Measurements from ENCODE around the gene UBN1.

UBN1 gene

DNA sequence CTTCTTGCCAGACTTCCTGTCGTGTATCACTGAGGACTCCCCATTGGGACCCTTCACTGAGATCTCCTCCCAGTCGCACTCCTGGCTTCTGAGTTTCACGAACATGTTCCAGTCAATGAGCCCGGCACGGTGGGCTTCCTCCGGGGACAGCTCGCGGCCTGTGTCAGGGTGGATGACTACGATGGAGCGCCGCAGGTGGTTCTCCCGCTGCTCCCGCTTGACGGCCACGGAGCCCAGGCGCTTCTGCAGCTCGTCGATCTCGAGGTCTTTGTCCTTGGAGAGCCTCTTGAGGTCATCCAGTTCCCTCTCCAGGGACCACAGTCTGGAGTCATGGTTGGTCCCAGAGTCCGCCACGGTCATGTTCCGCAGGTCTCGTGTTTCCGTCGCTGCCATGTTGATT is 36.2 kb downstream of the UBN1 start:
- Histone ChIP-seq H3K4me1 (ENCODE audit: control insufficient read depth in 1 of 2, insufficient read depth in 2 of 2, low read length in 2 of 2) (no peaks in the 10 kb centered on the region), H3K4me3 (ENCODE audit: low read depth in 1 of 2, low read length in 2 of 2) (no peak overlapping the region), H3K9me3 (ENCODE audit: control insufficient read depth in 1 of 2, low read length in 2 of 2) (no peaks in the 10 kb centered on the region), H3K36me3 (ENCODE audit: control insufficient read depth in 1 of 2, insufficient read depth in 2 of 2, low read length in 2 of 2) (peaks cover 70 to 91% of the 10 kb centered on the region in 2 donors), H3K9ac (ENCODE audit: low read depth in 1 of 2, low read length in 2 of 2) (no peak overlapping the region), H3K27me3 (ENCODE audit: control insufficient read depth in 1 of 2, insufficient read depth in 2 of 2, low read length in 2 of 2) (no peaks in the 10 kb centered on the region), H3K27ac (ENCODE audit: low read depth, low read length) (no peak overlapping the region)

DNA sequence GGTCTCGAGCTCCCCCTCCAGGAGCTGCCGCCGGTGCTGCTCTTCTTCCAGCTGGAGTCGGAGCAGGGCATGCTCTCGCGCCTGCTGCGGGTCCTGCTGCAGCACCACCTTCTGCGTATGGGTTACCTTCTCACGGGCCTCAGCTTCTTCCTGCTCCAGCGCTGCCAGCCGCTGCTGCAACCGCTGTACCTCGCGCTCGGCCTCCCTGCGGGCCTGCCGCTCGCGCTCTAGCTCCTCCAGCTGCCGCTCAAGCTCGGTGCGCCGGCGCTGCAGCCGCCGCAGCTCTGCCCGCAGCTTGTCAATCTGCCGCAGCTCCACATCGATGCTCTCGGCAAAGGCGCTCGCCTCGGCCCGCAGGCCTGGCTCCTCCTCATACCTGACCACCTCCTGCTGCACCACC is 36.9 kb downstream of the UBN1 start:
- no peak overlapping the region for H3K27ac ChIP-seq (ENCODE audit: low read depth, low read length)
- H3K4me1 ChIP-seq (ENCODE audit: control insufficient read depth in 1 of 2, insufficient read depth in 2 of 2, low read length in 2 of 2), result no peaks in the 10 kb centered on the region
- H3K36me3 ChIP-seq (ENCODE audit: control insufficient read depth in 1 of 2, insufficient read depth in 2 of 2, low read length in 2 of 2), result peaks cover 69 to 84% of the 10 kb centered on the region in 2 donors
- H3K27me3 ChIP-seq (ENCODE audit: control insufficient read depth in 1 of 2, insufficient read depth in 2 of 2, low read length in 2 of 2), result no peaks in the 10 kb centered on the region
- no peak overlapping the region for H3K4me3 ChIP-seq (ENCODE audit: low read depth in 1 of 2, low read length in 2 of 2)
- no peak overlapping the region for H3K9ac ChIP-seq (ENCODE audit: low read depth in 1 of 2, low read length in 2 of 2)
- no peaks in the 10 kb centered on the region for H3K9me3 ChIP-seq (ENCODE audit: control insufficient read depth in 1 of 2, low read length in 2 of 2)

DNA sequence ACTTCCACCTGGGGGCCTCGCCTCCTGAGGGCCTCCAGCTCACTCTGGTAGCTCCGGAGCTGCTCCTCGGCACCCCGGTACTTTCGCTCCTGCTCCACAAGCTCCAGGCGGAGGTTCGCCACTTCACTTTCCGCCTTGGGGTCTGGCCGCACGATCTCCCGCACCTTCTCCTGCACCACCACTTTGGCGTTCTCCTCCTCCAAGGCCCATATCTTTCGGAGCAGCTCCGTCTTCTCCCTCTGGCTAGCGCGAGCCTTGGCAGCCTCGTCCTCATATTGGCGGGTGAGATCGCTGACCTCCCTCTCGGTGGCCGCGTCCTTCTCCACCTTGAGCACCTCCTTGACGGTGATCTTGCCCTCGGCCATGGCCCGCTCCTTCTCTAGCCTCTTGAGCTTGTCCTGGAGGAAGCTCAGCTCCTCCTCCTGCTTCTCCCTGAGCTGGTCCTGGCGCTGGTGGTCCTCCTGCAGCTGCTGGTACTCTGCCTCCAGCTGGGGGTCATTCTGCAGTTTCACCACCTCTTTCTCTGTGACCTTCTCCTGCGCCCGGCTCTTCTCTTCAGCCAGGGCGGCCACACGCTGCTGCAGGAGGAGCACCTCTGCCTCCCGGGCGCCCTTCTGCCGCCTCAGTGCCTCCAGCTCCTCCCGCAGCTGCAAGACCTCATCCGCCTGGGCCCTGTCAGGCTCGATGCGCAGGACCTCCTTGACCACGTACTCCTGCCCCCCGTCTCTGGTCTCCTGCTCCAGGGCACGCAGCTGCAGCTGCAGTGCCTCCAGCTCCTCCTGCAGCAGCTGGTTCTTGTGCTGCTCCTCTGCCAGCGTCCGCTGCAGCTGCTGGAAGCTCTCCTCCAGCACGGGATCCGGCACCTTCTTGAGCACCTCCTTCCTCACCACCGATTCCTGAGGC is 37.9 kb downstream of the UBN1 start:
- no peaks in the 10 kb centered on the region for H3K4me1 ChIP-seq (ENCODE audit: control insufficient read depth in 1 of 2, insufficient read depth in 2 of 2, low read length in 2 of 2)
- H3K27me3 ChIP-seq (ENCODE audit: control insufficient read depth in 1 of 2, insufficient read depth in 2 of 2, low read length in 2 of 2), result no peaks in the 10 kb centered on the region
- no peak overlapping the region for H3K9ac ChIP-seq (ENCODE audit: low read depth in 1 of 2, low read length in 2 of 2)
- no peaks in the 10 kb centered on the region for H3K9me3 ChIP-seq (ENCODE audit: control insufficient read depth in 1 of 2, low read length in 2 of 2)
- peaks cover 66 to 81% of the 10 kb centered on the region in 2 donors for H3K36me3 ChIP-seq (ENCODE audit: control insufficient read depth in 1 of 2, insufficient read depth in 2 of 2, low read length in 2 of 2)
- H3K27ac ChIP-seq (ENCODE audit: low read depth, low read length), result no peak overlapping the region
- H3K4me3 ChIP-seq (ENCODE audit: low read depth in 1 of 2, low read length in 2 of 2), result no peak overlapping the region

GRCh38 chr16:4886151-4886550 is 38.9 kb downstream of the UBN1 start:
- Histone ChIP-seq H3K9me3 (ENCODE audit: control insufficient read depth in 1 of 2, low read length in 2 of 2) (no peaks in the 10 kb centered on the region), H3K27ac (ENCODE audit: low read depth, low read length) (no peak overlapping the region), H3K4me1 (ENCODE audit: control insufficient read depth in 1 of 2, insufficient read depth in 2 of 2, low read length in 2 of 2) (no peaks in the 10 kb centered on the region), H3K27me3 (ENCODE audit: control insufficient read depth in 1 of 2, insufficient read depth in 2 of 2, low read length in 2 of 2) (no peaks in the 10 kb centered on the region), H3K36me3 (ENCODE audit: control insufficient read depth in 1 of 2, insufficient read depth in 2 of 2, low read length in 2 of 2) (peaks cover 57 to 80% of the 10 kb centered on the region in 2 donors), H3K9ac (ENCODE audit: low read depth in 1 of 2, low read length in 2 of 2) (no peak overlapping the region), H3K4me3 (ENCODE audit: low read depth in 1 of 2, low read length in 2 of 2) (no peak overlapping the region)

- Histone ChIP-seq H3K36me3 (ENCODE audit: control insufficient read depth in 1 of 2, insufficient read depth in 2 of 2, low read length in 2 of 2) (peaks cover 39 to 65% of the 10 kb centered on the region in 2 donors), H3K9ac (ENCODE audit: low read depth in 1 of 2, low read length in 2 of 2) (no peak overlapping the region), H3K4me1 (ENCODE audit: control insufficient read depth in 1 of 2, insufficient read depth in 2 of 2, low read length in 2 of 2) (no peaks in the 10 kb centered on the region), H3K4me3 (ENCODE audit: low read depth in 1 of 2, low read length in 2 of 2) (no peak overlapping the region), H3K27ac (ENCODE audit: low read depth, low read length) (no peak overlapping the region), H3K27me3 (ENCODE audit: control insufficient read depth in 1 of 2, insufficient read depth in 2 of 2, low read length in 2 of 2) (no peaks in the 10 kb centered on the region), H3K9me3 (ENCODE audit: control insufficient read depth in 1 of 2, low read length in 2 of 2) (no peaks in the 10 kb centered on the region)
These were observed 41.3 kb downstream of the UBN1 start for GRCh38 chr16:4888428-4889135.

DNA sequence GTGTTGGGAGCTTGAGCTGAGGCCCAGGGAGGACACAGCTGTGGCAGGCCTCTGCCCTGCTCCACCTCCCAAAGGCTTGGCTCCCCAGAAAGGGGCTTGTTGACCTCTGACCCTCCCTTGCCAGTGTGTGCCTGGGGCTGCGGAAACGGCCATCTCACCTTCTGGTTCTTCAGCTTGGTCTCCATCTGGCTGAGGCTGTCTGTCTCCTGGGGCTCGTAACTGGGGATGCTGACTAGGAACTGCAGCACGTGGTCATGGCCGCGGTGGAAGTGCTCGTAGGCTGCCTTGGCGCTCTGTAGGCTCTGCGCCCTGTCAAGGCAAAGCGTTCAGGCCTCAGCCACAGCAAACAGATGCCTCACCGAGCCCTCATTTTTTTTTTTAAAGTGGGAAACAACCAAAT is 42.7 kb downstream of the UBN1 start:
- peaks cover 25 to 51% of the 10 kb centered on the region in 2 donors for H3K36me3 ChIP-seq (ENCODE audit: control insufficient read depth in 1 of 2, insufficient read depth in 2 of 2, low read length in 2 of 2)
- no peaks in the 10 kb centered on the region for H3K4me1 ChIP-seq (ENCODE audit: control insufficient read depth in 1 of 2, insufficient read depth in 2 of 2, low read length in 2 of 2)
- H3K27me3 ChIP-seq (ENCODE audit: control insufficient read depth in 1 of 2, insufficient read depth in 2 of 2, low read length in 2 of 2), result no peaks in the 10 kb centered on the region
- no peak overlapping the region for H3K4me3 ChIP-seq (ENCODE audit: low read depth in 1 of 2, low read length in 2 of 2)
- H3K27ac ChIP-seq (ENCODE audit: low read depth, low read length), result no peak overlapping the region
- H3K9ac ChIP-seq (ENCODE audit: low read depth in 1 of 2, low read length in 2 of 2), result no peak overlapping the region
- no peaks in the 10 kb centered on the region for H3K9me3 ChIP-seq (ENCODE audit: control insufficient read depth in 1 of 2, low read length in 2 of 2)

- H3K4me3 ChIP-seq (ENCODE audit: low read depth in 1 of 2, low read length in 2 of 2), result no peak overlapping the region
- no peaks in the 10 kb centered on the region for H3K9me3 ChIP-seq (ENCODE audit: control insufficient read depth in 1 of 2, low read length in 2 of 2)
- H3K27ac ChIP-seq (ENCODE audit: low read depth, low read length), result no peak overlapping the region
- no peak overlapping the region for H3K9ac ChIP-seq (ENCODE audit: low read depth in 1 of 2, low read length in 2 of 2)
- H3K4me1 ChIP-seq (ENCODE audit: control insufficient read depth in 1 of 2, insufficient read depth in 2 of 2, low read length in 2 of 2), result no peaks in the 10 kb centered on the region
- peaks cover 20 to 44% of the 10 kb centered on the region in 2 donors for H3K36me3 ChIP-seq (ENCODE audit: control insufficient read depth in 1 of 2, insufficient read depth in 2 of 2, low read length in 2 of 2)
- H3K27me3 ChIP-seq (ENCODE audit: control insufficient read depth in 1 of 2, insufficient read depth in 2 of 2, low read length in 2 of 2), result no peaks in the 10 kb centered on the region
These were observed 43.4 kb downstream of the UBN1 start for GRCh38 chr16:4890686-4891085.

DNA sequence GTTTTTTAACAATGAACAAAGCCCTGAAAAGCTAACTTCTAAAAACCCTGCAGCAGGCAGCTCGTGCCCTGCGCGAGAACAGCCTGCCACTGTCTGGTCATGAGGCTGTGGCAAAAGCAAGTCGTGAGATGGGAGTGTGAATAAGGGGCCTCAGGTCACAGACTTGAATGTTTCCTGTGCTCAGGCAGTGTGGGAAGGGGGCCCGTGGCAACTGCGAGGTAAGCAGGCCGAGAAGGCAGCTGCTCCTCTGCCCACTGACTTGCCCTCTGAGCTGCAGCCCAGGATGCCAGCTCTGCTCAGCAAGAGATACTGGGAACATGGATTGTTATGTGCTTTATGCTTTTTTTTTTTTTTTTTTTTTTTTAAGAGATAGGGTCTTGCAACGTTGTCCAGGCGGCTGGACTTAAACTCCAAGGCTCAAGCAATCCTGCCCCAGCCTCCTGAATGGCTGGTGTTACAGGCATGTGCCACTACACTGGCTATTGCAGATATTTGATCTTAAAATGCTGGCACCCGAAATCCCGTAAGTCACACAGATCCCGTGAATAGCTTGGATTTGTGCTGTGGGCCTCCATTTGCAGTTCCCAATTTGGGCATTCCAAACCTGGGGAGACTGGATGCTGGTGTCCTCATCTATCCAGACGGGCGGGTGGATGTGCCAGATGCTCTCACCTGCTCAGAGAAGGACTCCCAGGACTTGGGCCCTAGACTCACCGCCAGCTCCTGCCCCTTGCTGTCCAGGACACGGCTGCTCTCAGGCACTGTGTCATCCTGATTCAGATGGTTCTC is 44.0 kb downstream of the UBN1 start:
- no peak overlapping the region for H3K27ac ChIP-seq (ENCODE audit: low read depth, low read length)
- no peaks in the 10 kb centered on the region for H3K4me1 ChIP-seq (ENCODE audit: control insufficient read depth in 1 of 2, insufficient read depth in 2 of 2, low read length in 2 of 2)

DNA sequence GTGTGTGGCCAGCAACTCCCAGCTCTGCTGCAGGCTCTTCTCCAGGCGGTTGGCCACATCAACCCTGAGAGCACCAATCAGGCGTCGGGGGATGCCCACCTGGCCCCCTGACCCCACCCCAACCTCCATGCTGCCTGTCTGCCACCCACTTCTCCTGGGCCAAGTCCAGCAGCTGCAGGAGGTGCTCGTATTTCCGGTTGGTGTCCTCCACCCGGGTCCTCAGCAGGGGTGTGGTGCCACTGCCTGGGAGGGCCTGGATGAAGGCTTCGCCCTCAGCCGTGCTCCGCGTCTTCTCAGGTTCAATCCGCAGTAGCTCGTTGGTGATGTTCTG is 44.6 kb downstream of the UBN1 start:
- Histone ChIP-seq H3K9me3 (ENCODE audit: control insufficient read depth in 1 of 2, low read length in 2 of 2) (no peaks in the 10 kb centered on the region), H3K9ac (ENCODE audit: low read depth in 1 of 2, low read length in 2 of 2) (no peak overlapping the region), H3K36me3 (ENCODE audit: control insufficient read depth in 1 of 2, insufficient read depth in 2 of 2, low read length in 2 of 2) (peaks cover 11 to 33% of the 10 kb centered on the region in 2 donors), H3K4me3 (ENCODE audit: low read depth in 1 of 2, low read length in 2 of 2) (no peak overlapping the region), H3K27ac (ENCODE audit: low read depth, low read length) (no peak overlapping the region), H3K4me1 (ENCODE audit: control insufficient read depth in 1 of 2, insufficient read depth in 2 of 2, low read length in 2 of 2) (no peaks in the 10 kb centered on the region), H3K27me3 (ENCODE audit: control insufficient read depth in 1 of 2, insufficient read depth in 2 of 2, low read length in 2 of 2) (no peaks in the 10 kb centered on the region)

More for the DNA sequence above, 44.0 kb downstream of the UBN1 start:
- H3K4me3 ChIP-seq (ENCODE audit: low read depth in 1 of 2, low read length in 2 of 2), result no peak overlapping the region
- no peak overlapping the region for H3K9ac ChIP-seq (ENCODE audit: low read depth in 1 of 2, low read length in 2 of 2)
- peaks cover 14 to 38% of the 10 kb centered on the region in 2 donors for H3K36me3 ChIP-seq (ENCODE audit: control insufficient read depth in 1 of 2, insufficient read depth in 2 of 2, low read length in 2 of 2)
- H3K27me3 ChIP-seq (ENCODE audit: control insufficient read depth in 1 of 2, insufficient read depth in 2 of 2, low read length in 2 of 2), result no peaks in the 10 kb centered on the region
- no peaks in the 10 kb centered on the region for H3K9me3 ChIP-seq (ENCODE audit: control insufficient read depth in 1 of 2, low read length in 2 of 2)
